H9 (cell line): ENCODE data around the gene SLC1A1. TPM values are rescaled to one million over a fixed set of nuclear protein-coding genes. Genes with fewer than 3 reads are reported as not detected.

Experiments used
- DNase-seq: peaks from one replicate; pipeline ENCODE4 v3.0.0-alpha.2; 2017
- H2AFZ ChIP-seq: one replicate; pipeline ENCODE4 v1.6.1; 2013; ENCODE audit warnings: mild to moderate bottlenecking, low read length, control low read depth, moderate library complexity
- H2AK5ac ChIP-seq: 2 replicates; pipeline ENCODE4 v1.6.1; 2013; ENCODE audit warnings: low read length, control low read depth, mixed read lengths; ENCODE audit not compliant: insufficient read length
- H2BK120ac ChIP-seq: one replicate; pipeline ENCODE4 v1.6.1; 2013; ENCODE audit warnings: low read depth, mild to moderate bottlenecking, low read length, control low read depth, inconsistent platforms; ENCODE audit not compliant: poor library complexity, severe bottlenecking
- H2BK12ac ChIP-seq: 2 replicates; pipeline ENCODE4 v1.6.1; 2013; ENCODE audit warnings: low read length, control low read depth, mixed read lengths, low read depth; ENCODE audit not compliant: insufficient read length
- H2BK15ac ChIP-seq: 2 replicates; pipeline ENCODE4 v1.6.1; 2013; ENCODE audit warnings: low read depth, low read length, control low read depth
- H2BK20ac ChIP-seq: one replicate; pipeline ENCODE4 v1.6.1; 2013; ENCODE audit warnings: low read depth, mild to moderate bottlenecking, low read length, control low read depth, inconsistent platforms; ENCODE audit not compliant: poor library complexity, severe bottlenecking
- H2BK5ac ChIP-seq: 2 replicates; pipeline ENCODE4 v1.6.1; 2013; ENCODE audit warnings: low read length, control low read depth, mixed read lengths; ENCODE audit not compliant: insufficient read length
- H3K14ac ChIP-seq: 2 replicates; pipeline ENCODE4 v1.6.1; 2013; ENCODE audit warnings: low read length, control low read depth; ENCODE audit not compliant: insufficient read depth
- H3K18ac ChIP-seq: 2 replicates; pipeline ENCODE4 v1.6.1; 2013; ENCODE audit warnings: low read depth, mild to moderate bottlenecking, mixed read lengths, low read length, control low read depth; ENCODE audit not compliant: insufficient read length
- H3K23ac ChIP-seq: 2 replicates; pipeline ENCODE4 v1.6.1; 2013; ENCODE audit warnings: low read length, control low read depth, mixed read lengths, low read depth; ENCODE audit not compliant: insufficient read length
- H3K23me2 ChIP-seq: 2 replicates; pipeline ENCODE4 v1.6.1; 2013; ENCODE audit warnings: low read depth, mild to moderate bottlenecking, mixed read lengths, low read length, control low read depth; ENCODE audit not compliant: insufficient read length, poor library complexity, severe bottlenecking
- H3K27ac ChIP-seq: 2 replicates; pipeline ENCODE4 v1.5.1; 2013; ENCODE audit warnings: low read length, control low read depth, mixed read lengths, low read depth; ENCODE audit not compliant: insufficient read length
- H3K27me3 ChIP-seq: 2 replicates; pipeline ENCODE4 v1.6.1; 2013; ENCODE audit warnings: low read length, control low read depth, inconsistent platforms; ENCODE audit not compliant: insufficient read depth
- H3K4ac ChIP-seq: 2 replicates; pipeline ENCODE4 v1.6.1; 2013; ENCODE audit warnings: low read depth, mild to moderate bottlenecking, control low read depth, inconsistent platforms, low read length, moderate library complexity
- H3K4me1 ChIP-seq: 2 replicates; pipeline ENCODE4 v1.6.1; 2013; ENCODE audit warnings: low read length, control low read depth, inconsistent platforms; ENCODE audit not compliant: insufficient read depth
- H3K4me2 ChIP-seq: 2 replicates; pipeline ENCODE4 v1.6.1; 2013; ENCODE audit warnings: low read length, control low read depth, mixed read lengths; ENCODE audit not compliant: insufficient read length, insufficient read depth
- H3K56ac ChIP-seq: 2 replicates; pipeline ENCODE4 v1.6.1; 2013; ENCODE audit warnings: low read depth, mild to moderate bottlenecking, mixed read lengths, low read length, control low read depth; ENCODE audit not compliant: insufficient read length
- H3K79me1 ChIP-seq: 2 replicates; pipeline ENCODE4 v1.6.1; 2013; ENCODE audit warnings: low read depth, mild to moderate bottlenecking, moderate library complexity, low read length, control low read depth, inconsistent platforms; ENCODE audit not compliant: insufficient read depth, poor library complexity, severe bottlenecking
- H3K79me2 ChIP-seq: 2 replicates; pipeline ENCODE4 v1.6.1; 2013; ENCODE audit warnings: low read length, control low read depth, inconsistent platforms; ENCODE audit not compliant: insufficient read depth
- H3K9ac ChIP-seq: 2 replicates; pipeline ENCODE4 v1.6.1; 2013; ENCODE audit warnings: low read length, control low read depth, mixed read lengths; ENCODE audit not compliant: insufficient read length; ENCODE audit errors: extremely low read depth
- H3K9me3 ChIP-seq: one replicate; pipeline ENCODE4 v1.6.1; 2013; ENCODE audit warnings: low read depth, low read length, inconsistent platforms; ENCODE audit not compliant: control insufficient read depth
- H3T11ph ChIP-seq: one replicate; pipeline ENCODE4 v1.6.1; 2013; ENCODE audit warnings: mild to moderate bottlenecking, low read length, control low read depth, inconsistent platforms
- H4K20me1 ChIP-seq: one replicate; pipeline ENCODE4 v1.6.1; 2013; ENCODE audit not compliant: control insufficient read depth, insufficient read length, insufficient read depth
- H4K5ac ChIP-seq: 2 replicates; pipeline ENCODE4 v1.6.1; 2013; ENCODE audit warnings: low read depth, mild to moderate bottlenecking, mixed read lengths, low read length, control low read depth; ENCODE audit not compliant: insufficient read length
- H4K8ac ChIP-seq: replicated peaks from 2 replicates; pipeline ENCODE4 v1.6.1; 2013; ENCODE audit warnings: low read length, control low read depth, mixed read lengths, low read depth; ENCODE audit not compliant: insufficient read length
- H4K91ac ChIP-seq: 2 replicates; pipeline ENCODE4 v1.6.1; 2013; ENCODE audit warnings: low read depth, mild to moderate bottlenecking, moderate library complexity, mixed read lengths, low read length, control low read depth; ENCODE audit not compliant: insufficient read length
- H3K27ac Mint-ChIP-seq, 3 experiments: 2 replicates in 2 of 3; 3 replicates in 1 of 3; pipeline ENCODE4 v1.8.0; 2020 to 2021; ENCODE audit warnings: mixed read lengths in 3 of 3, mild to moderate bottlenecking in 1 of 3, moderate library complexity in 1 of 3
- H3K27me3 Mint-ChIP-seq: 2 replicates; pipeline ENCODE4 v1.8.0; 2021; ENCODE audit warnings: low read depth, mild to moderate bottlenecking, moderate library complexity, mixed read lengths
- H3K36me3 Mint-ChIP-seq, 3 experiments: 2 replicates in 2 of 3; 3 replicates in 1 of 3; pipeline ENCODE4 v1.8.0; 2020 to 2021; ENCODE audit warnings: low read depth in 3 of 3, mixed read lengths in 3 of 3; ENCODE audit not compliant: insufficient read depth in 1 of 3
- H3K4me1 Mint-ChIP-seq, 2 experiments: 2 replicates each; pipeline ENCODE4 v1.8.0; 2020; ENCODE audit warnings: mixed read lengths in 2 of 2
- H3K4me3 Mint-ChIP-seq, 2 experiments: 2 replicates in 1 of 2; 3 replicates in 1 of 2; pipeline ENCODE4 v1.8.0; 2020 to 2021; ENCODE audit warnings: mild to moderate bottlenecking in 2 of 2, mixed read lengths in 2 of 2, moderate library complexity in 1 of 2
- H3K9me3 Mint-ChIP-seq, 2 experiments: 2 replicates in 1 of 2; 3 replicates in 1 of 2; pipeline ENCODE4 v1.8.0; 2020; ENCODE audit warnings: mild to moderate bottlenecking in 2 of 2, mixed read lengths in 2 of 2, moderate library complexity in 1 of 2
- CTCF ChIP-seq: fragments of 200-600 bp; sonication (generic); conservative IDR thresholded peaks from 3 replicates; pipeline ENCODE4 v1.8.0; 2021; ENCODE audit warnings: antibody characterized with exemption, mild to moderate bottlenecking
- WGBS: extraction: QIAGEN DNeasy Blood & Tissue Kit; methylation state at CpG from one replicate; pipeline ENCODE4 v1.1.7; 2013; ENCODE audit warnings: missing lambda C conversion rate, low lambda C conversion rate, mixed read lengths; ENCODE audit not compliant: insufficient read length; ENCODE audit errors: extremely low coverage; 5-methylcytosine and 5-hydroxymethylcytosine counted together
- total RNA-seq: library from RNA; stranded (reverse); gene quantifications from 2 replicates; pipeline ENCODE4 v1.2.1, GENCODE V29; 2021

SLC1A1 gene
- total RNA-seq, 1 experiment from 2014 or later, result 4.7 TPM

- no peak for DNase-seq
- Histone ChIP-seq H2AFZ (no peak overlapping the region), H3K27me3 (no peaks in the 10 kb centered on the region), H3K4ac (no peak overlapping the region), H3K79me1 (no peaks in the 10 kb centered on the region), H3K9ac (no peak overlapping the region), H3K79me2 (no peaks in the 10 kb centered on the region), H2BK15ac (no peak overlapping the region), H2AK5ac (no peak overlapping the region), H2BK120ac (no peak overlapping the region), H2BK5ac (no peak overlapping the region), H3K18ac (no peak overlapping the region), H3T11ph (no peak overlapping the region), H3K9me3 (no peaks in the 10 kb centered on the region), H2BK12ac (no peak overlapping the region), H3K4me1 (no peaks in the 10 kb centered on the region), H2BK20ac (no peak overlapping the region), H3K4me2 (no peak overlapping the region), H3K23ac (no peak overlapping the region), H3K27ac (no peak overlapping the region), H3K23me2 (no peaks in the 10 kb centered on the region), H4K5ac (no peak overlapping the region), H3K14ac (no peak overlapping the region), H4K20me1 (no peaks in the 10 kb centered on the region), H4K91ac (no peak overlapping the region), H4K8ac (no peak overlapping the region), H3K56ac (no peak overlapping the region)
- H3K9me3 Mint-ChIP-seq, result no peaks in the 10 kb centered on the region
- no peak overlapping the region; a peak in 1 of 5 replicates for H3K4me3 Mint-ChIP-seq
- peak overlapping the region in 1 of 3 experiments; percentile 2; a peak in 2 of 7 replicates for H3K27ac Mint-ChIP-seq
- H3K4me1 Mint-ChIP-seq, result peaks cover 0 to 6% of the 10 kb centered on the region in 2 experiments; a peak in 3 of 4 replicates
- H3K27me3 Mint-ChIP-seq, result no peaks in the 10 kb centered on the region
- no peaks in the 10 kb centered on the region; a peak in 2 of 7 replicates for H3K36me3 Mint-ChIP-seq
- no CpG with 5 or more reads among the region's 4 CpGs for WGBS
- TF ChIP-seq CTCF, result no peak
Observed at GRCh38 chr9:4549751-4550295, 59.6 kb downstream of the SLC1A1 start.
